Spleen (tissue), 11 donors: Measurements from ENCODE around the gene TIMP2. TPM values are rescaled to one million over a fixed set of nuclear protein-coding genes. Genes with fewer than 3 reads are reported as not detected.

ENCODE experiments used
- DNase-seq: peaks from one replicate; pipeline ENCODE4 v3.0.0-alpha.2; 2020
- H3K27ac ChIP-seq, 8 donors: fragments of 200-600 bp; sonication (generic) in 7 of 8; 1 replicate in 4 of 8; 2 replicates in 4 of 8; pipeline versions ENCODE4 v1.5.0 to v1.8.0; 2016 to 2021; ENCODE audit warnings: inconsistent platforms in 4 of 8, mild to moderate bottlenecking in 4 of 8, moderate library complexity in 1 of 8
- H3K27me3 ChIP-seq, 7 donors: fragments of 200-600 bp; sonication (generic) in 6 of 7; replicated peaks in 1 of 7; 1 replicate in 4 of 7; 2 replicates in 3 of 7; pipeline versions ENCODE4 v1.5.0 to v1.8.0; 2016 to 2021; ENCODE audit warnings: inconsistent platforms in 3 of 7, mild to moderate bottlenecking in 1 of 7
- H3K36me3 ChIP-seq, 6 donors: fragments of 200-600 bp; sonication (generic) in 5 of 6; 1 replicate in 4 of 6; 2 replicates in 2 of 6; pipeline versions ENCODE4 v1.5.0 to v1.8.0; 2016 to 2021; ENCODE audit warnings: inconsistent platforms in 2 of 6
- H3K4me1 ChIP-seq, 6 donors: fragments of 200-600 bp; sonication (generic) in 5 of 6; 1 replicate in 3 of 6; 2 replicates in 3 of 6; pipeline versions ENCODE4 v1.5.0 to v1.8.0; 2016 to 2021; ENCODE audit warnings: inconsistent platforms in 3 of 6
- H3K4me3 ChIP-seq, 8 donors: fragments of 200-600 bp; sonication (generic) in 7 of 8; 1 replicate in 4 of 8; 2 replicates in 4 of 8; pipeline versions ENCODE4 v1.5.0 to v1.8.0; 2016 to 2021; ENCODE audit warnings: inconsistent platforms in 4 of 8, mild to moderate bottlenecking in 4 of 8, moderate library complexity in 2 of 8
- H3K9me3 ChIP-seq, 8 donors: fragments of 200-600 bp; sonication (generic) in 7 of 8; 1 replicate in 4 of 8; 2 replicates in 4 of 8; pipeline versions ENCODE4 v1.5.0 to v1.8.0; 2016 to 2021; ENCODE audit warnings: inconsistent platforms in 4 of 8
- CTCF ChIP-seq, 11 experiments: fragments of 200-600 bp in 7 of 11; fragments of 450-650 bp in 4 of 11; sonication (generic) in 4 of 11; IDR thresholded peaks in 8 of 11; conservative IDR thresholded peaks in 3 of 11; 1 replicate in 7 of 11; 2 replicates in 4 of 11; pipeline versions ENCODE4 v1.4.0 to v1.8.0; 2016 to 2021; ENCODE audit warnings: antibody characterized with exemption in 11 of 11, inconsistent platforms in 4 of 11, mild to moderate bottlenecking in 1 of 11
- POLR2A ChIP-seq, 3 donors: fragments of 450-650 bp; IDR thresholded peaks; one replicate each; pipeline ENCODE4 v1.5.1; 2017; ENCODE audit warnings: antibody characterized with exemption in 3 of 3, mild to moderate bottlenecking in 1 of 3
- POLR2AphosphoS5 ChIP-seq, 3 donors: sonication (generic); formaldehyde crosslinking; IDR thresholded peaks; one replicate each; pipeline ENCODE4 v1.5.1; 2017; ENCODE audit warnings: antibody characterized with exemption in 3 of 3
- WGBS, 5 donors: extraction: QIAGEN DNeasy Blood & Tissue Kit in 3 of 5; methylation state at CpG; one replicate each; pipeline versions ENCODE4 v1.1.5 to v1.1.7; 2013 to 2018; 5-methylcytosine and 5-hydroxymethylcytosine counted together
- intact Hi-C: fragments of 100-400 bp; cut with DNase I; formaldehyde crosslinking; loops from one replicate; pipeline ENCODE4 v1.15.0; 2023; ENCODE audit warnings: low total_unique reads
- polyA plus RNA-seq, 3 donors: library from polyadenylated mRNA; stranded (reverse); fragments of 200-250 nt; gene quantifications; one replicate each; pipeline ENCODE4 v1.2.1, GENCODE V29; 2013
- total RNA-seq, 7 donors: library from RNA; depleted of rRNA in 3 of 7; stranded (reverse); fragments of >200 nt in 3 of 7; fragmentation: NEBNext Ultra II Directional in 4 of 7; extraction: Animal tissue kit (Norgen Biotek cat#: 25700) in 4 of 7; gene quantifications; one replicate each; pipeline versions ENCODE4 v1.1.0 to v1.2.1, GENCODE V29; 2016 to 2021
- donor health status: healthy with polysubstance abuse.
- donor health status: DM: no; HTN: no; CAD: no; lungs with moderate emphysema.
- donor health status: DM: no; HTN: no; CAD: no.
- donor health status: Bipolar disorder and iron deficiency.
- donor health status: healthy.
- donor health status: DM: no; HTN: no; CAD: no.
- donor health status: DM: yes; HTN: yes; CAD: no.

TIMP2 gene
- total and polyA plus RNA-seq, 10 donors: 16.3 to 333 (median 181) TPM

DNA sequence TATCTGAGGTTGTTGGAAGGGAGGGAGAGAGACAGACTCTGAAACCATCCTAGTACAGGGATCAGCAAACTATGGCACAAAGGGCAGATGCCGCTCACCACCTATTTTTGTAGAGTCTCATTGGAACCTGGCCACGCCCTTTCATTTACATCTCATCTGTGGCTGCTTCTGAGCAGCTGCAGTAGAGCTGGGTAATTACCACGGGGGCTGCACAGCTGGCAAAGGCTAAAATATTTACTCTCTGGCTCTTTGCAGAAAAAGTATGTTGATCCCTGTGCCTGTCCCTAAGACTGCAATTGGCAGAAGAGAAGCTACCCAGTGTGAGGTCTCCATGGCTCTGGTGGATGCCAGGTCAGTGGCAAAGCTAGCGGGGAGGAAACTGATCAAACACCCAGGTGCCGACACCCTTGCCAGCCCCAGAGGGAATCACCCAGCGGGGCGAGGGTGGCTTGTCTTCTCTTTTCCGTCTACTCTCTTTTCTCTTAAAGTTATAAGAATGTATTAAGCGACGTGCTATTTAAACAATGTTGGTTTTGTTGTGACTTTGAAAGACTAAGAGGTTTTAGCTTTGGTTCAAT lies 36.2 kb downstream of the TIMP2 start:
- intact Hi-C loops: no loop called here
- Histone ChIP-seq H3K27ac (peak overlapping the region; percentile 76 to 95 (median 89)), H3K36me3 (peaks cover 0 to 19% (median 0%) of the 10 kb centered on the region in 6 donors), H3K4me1 (peaks cover 23 to 100% (median 87%) of the 10 kb centered on the region in 6 donors), H3K27me3 (peaks cover 0 to 5% (median 0%) of the 10 kb centered on the region in 7 donors), H3K4me3 (peak overlapping the region in 4 of 8 donors; percentile 8 to 53 (median 22)), H3K9me3 (no peaks in the 10 kb centered on the region)
- no peak for TF ChIP-seq CTCF (IDR thresholded peaks at IDR 0.05 in 8 of 11, conservative IDR thresholded peaks at IDR 0.05 in 3 of 11)
- no peak for TF ChIP-seq POLR2A (IDR thresholded peaks at IDR 0.05)
- TF ChIP-seq POLR2AphosphoS5 (IDR thresholded peaks at IDR 0.05): no peak
- DNase-seq: no peak
- WGBS, 5 donors: 64 to 76% (median 73%) methylated on average over 10 of the region's 10 CpGs

DNA sequence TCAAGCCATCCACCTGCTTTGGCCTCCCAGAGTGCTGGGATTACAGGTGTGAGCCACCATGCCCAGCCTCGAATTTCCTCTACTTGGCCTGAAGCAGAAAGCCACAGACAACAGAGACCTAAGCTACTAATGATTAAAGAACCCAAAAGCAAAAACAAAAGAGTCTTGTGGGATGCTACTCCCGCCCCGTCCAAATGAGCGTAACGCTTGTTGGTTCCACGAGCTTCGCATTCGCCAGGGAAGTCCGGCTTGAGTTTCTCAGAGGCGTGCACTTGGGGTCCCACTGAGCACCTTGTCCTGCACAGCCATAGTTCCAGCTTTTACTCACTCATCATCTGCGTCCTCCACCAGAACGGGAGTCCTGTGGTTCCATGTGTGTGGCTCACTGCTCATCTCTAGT lies 38.2 kb downstream of the TIMP2 start:
- Histone ChIP-seq H3K27me3 (peaks cover 0 to 16% (median 0%) of the 10 kb centered on the region in 7 donors), H3K9me3 (no peaks in the 10 kb centered on the region), H3K27ac (peak overlapping the region in 4 of 8 donors; percentile 20 to 97 (median 96)), H3K36me3 (peaks cover 0 to 16% (median 0%) of the 10 kb centered on the region in 6 donors), H3K4me1 (peaks cover 40 to 100% (median 89%) of the 10 kb centered on the region in 6 donors), H3K4me3 (no peak overlapping the region)
- 89 to 95% (median 91%) methylated on average over 12 of the region's 12 CpGs for WGBS, 5 donors
- TF ChIP-seq CTCF (IDR thresholded peaks at IDR 0.05 in 8 of 11, conservative IDR thresholded peaks at IDR 0.05 in 3 of 11): no peak
- no peak for TF ChIP-seq POLR2A (IDR thresholded peaks at IDR 0.05)
- no peak for TF ChIP-seq POLR2AphosphoS5 (IDR thresholded peaks at IDR 0.05)
- DNase-seq: no peak
- intact Hi-C loops: no loop called here

- H3K4me3 ChIP-seq: no peak overlapping the region
- WGBS, 5 donors: 71 to 80% (median 79%) methylated on average over 8 of the region's 8 CpGs
- peaks cover 0 to 16% (median 0%) of the 10 kb centered on the region in 7 donors for H3K27me3 ChIP-seq
- no peak for DNase-seq
- intact Hi-C loops: no loop called here
- TF ChIP-seq CTCF (IDR thresholded peaks at IDR 0.05 in 8 of 11, conservative IDR thresholded peaks at IDR 0.05 in 3 of 11) (no peak), POLR2AphosphoS5 (IDR thresholded peaks at IDR 0.05) (no peak), POLR2A (IDR thresholded peaks at IDR 0.05) (no peak)
- no peaks in the 10 kb centered on the region for H3K9me3 ChIP-seq
- peaks cover 43 to 100% (median 86%) of the 10 kb centered on the region in 6 donors for H3K4me1 ChIP-seq
- H3K36me3 ChIP-seq: peaks cover 0 to 16% (median 0%) of the 10 kb centered on the region in 6 donors
- H3K27ac ChIP-seq: peak overlapping the region in 7 of 8 donors; percentile 14 to 97 (median 95)
These were observed 39.2 kb downstream of the TIMP2 start for GRCh38 chr17:78885956-78886355.

DNA sequence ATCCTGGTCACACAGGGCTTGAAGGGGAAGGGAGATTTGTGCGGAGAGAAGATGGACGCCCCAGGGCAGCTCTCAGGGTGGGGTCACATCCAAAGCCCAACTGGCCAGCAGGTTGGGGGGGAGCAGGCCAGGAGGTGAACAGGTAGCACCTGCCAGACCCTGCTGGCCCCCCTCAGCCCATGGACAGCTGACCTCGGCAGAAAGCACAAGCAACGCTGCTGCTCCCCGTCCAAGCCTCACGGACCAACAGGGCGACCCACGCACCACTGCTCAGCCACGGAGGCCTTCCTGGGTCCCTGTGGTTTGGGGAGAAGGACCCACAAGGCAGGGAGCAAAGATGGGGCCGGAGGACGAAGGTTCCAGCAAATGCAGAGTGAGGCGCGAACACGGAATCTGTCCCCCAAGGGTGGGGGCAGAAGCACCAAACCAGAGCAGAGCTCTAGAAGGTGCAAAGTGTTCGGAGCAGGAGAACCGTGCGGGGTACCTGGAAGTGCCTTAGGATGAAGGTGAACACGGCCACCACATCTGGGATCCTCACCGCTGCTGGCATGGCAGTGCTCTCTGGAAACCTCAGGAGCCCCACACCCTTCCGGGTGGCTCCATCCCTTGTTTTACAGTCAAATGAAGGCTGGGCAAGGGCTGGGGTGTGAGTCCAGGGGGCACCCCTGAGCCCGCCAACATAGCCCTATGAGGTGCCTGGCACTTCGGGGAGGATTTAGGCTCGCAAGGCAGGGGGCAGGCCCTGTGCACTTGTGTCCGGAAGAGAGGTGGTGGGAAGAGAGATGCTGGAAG lies 40.1 kb downstream of the TIMP2 start:
- H3K4me3 ChIP-seq: peak overlapping the region in 1 of 8 donors; percentile 58
- intact Hi-C loops: no loop called here
- H3K36me3 ChIP-seq: peaks cover 0 to 13% (median 0%) of the 10 kb centered on the region in 6 donors
- peaks cover 37 to 100% (median 86%) of the 10 kb centered on the region in 6 donors for H3K4me1 ChIP-seq
- peak overlapping the region; percentile 78 to 97 (median 94) for H3K27ac ChIP-seq
- H3K27me3 ChIP-seq: peaks cover 0 to 16% (median 0%) of the 10 kb centered on the region in 7 donors
- H3K9me3 ChIP-seq: no peaks in the 10 kb centered on the region
- 82 to 91% (median 89%) methylated on average over 22 to 24 of the region's 24 CpGs for WGBS, 5 donors
- TF ChIP-seq POLR2A (IDR thresholded peaks at IDR 0.05) (no peak), CTCF (IDR thresholded peaks at IDR 0.05 in 8 of 11, conservative IDR thresholded peaks at IDR 0.05 in 3 of 11) (no peak), POLR2AphosphoS5 (IDR thresholded peaks at IDR 0.05) (no peak)
- no peak for DNase-seq
